Peyer's patch (tissue), 4 donors: ENCODE data around the gene CDKN1A. TPM values are rescaled to one million over a fixed set of nuclear protein-coding genes. Genes with fewer than 3 reads are reported as not detected.
A peak's percentile ranks its signal among the peaks of the same experiment; 100 is the strongest.

Experiments
- DNase-seq, 3 donors: peaks; one replicate each; pipeline ENCODE4 v3.0.0-alpha.2; 2017 to 2019
- H3K27ac ChIP-seq, 4 donors: fragments of 200-600 bp; sonication (generic); one replicate each; pipeline ENCODE4 v1.5.1; 2016 to 2019
- H3K27me3 ChIP-seq, 2 donors: fragments of 200-600 bp; sonication (generic); one replicate each; pipeline ENCODE4 v1.5.1; 2019
- H3K36me3 ChIP-seq, 3 donors: fragments of 200-600 bp; sonication (generic); one replicate each; pipeline ENCODE4 v1.5.1; 2016 to 2019
- H3K4me1 ChIP-seq, 4 donors: fragments of 200-600 bp; sonication (generic); one replicate each; pipeline ENCODE4 v1.5.1; 2016 to 2019
- H3K4me3 ChIP-seq, 4 donors: fragments of 200-600 bp; sonication (generic); 1 replicate in 3 of 4; 2 replicates in 1 of 4; pipeline ENCODE4 v1.5.1; 2016 to 2019; ENCODE audit warnings: mild to moderate bottlenecking in 1 of 4
- H3K9me3 ChIP-seq, 4 donors: fragments of 200-600 bp; sonication (generic); one replicate each; pipeline ENCODE4 v1.5.1; 2016 to 2019; ENCODE audit warnings: mild to moderate bottlenecking in 1 of 4
- POLR2A ChIP-seq, 2 donors: fragments of 450-650 bp; IDR thresholded peaks; one replicate each; pipeline ENCODE4 v1.5.1; 2017; ENCODE audit warnings: antibody characterized with exemption in 2 of 2, mild to moderate bottlenecking in 2 of 2, moderate library complexity in 2 of 2
- total RNA-seq, 4 donors: library from RNA; depleted of rRNA; stranded (reverse); fragments of >200 nt; gene quantifications; one replicate each; pipeline ENCODE4 v1.1.0, GENCODE V29; 2016
- TF ChIP-seq, protein P1 (sequence below), 6 experiments: fragments of 450-650 bp in 4 of 6; fragments of 200-600 bp in 2 of 6; sonication (generic) in 1 of 6; IDR thresholded peaks; one replicate each; pipeline ENCODE4 v1.5.1; 2017 to 2019; ENCODE audit warnings: antibody characterized with exemption in 6 of 6, mild to moderate bottlenecking in 3 of 6, moderate library complexity in 1 of 6

CDKN1A gene
- total RNA-seq, 4 donors from 2014 or later, result 70.1 to 556 (median 358) TPM

DNA sequence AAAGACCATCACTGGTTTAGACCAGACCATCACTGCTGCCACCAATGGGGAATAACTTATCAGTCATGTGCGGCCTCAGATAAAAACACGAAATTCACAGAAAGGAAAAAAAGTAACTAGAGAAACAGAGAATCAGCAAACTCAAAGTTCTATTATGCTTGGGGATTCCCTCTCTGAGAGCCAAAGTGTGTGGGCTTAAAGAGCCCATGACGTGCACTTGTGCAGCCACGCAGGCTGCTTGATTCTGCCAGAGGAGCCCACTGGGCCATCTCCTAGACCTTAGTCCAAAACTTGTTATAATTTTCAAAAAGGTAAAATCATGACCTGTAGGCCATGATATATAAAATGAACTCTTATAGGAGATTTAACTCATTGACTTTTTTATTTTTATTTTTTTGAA is 34.3 kb downstream of the CDKN1A start:
- no peaks in the 10 kb centered on the region for H3K9me3 ChIP-seq
- DNase-seq, result no peak
- no peaks in the 10 kb centered on the region for H3K36me3 ChIP-seq
- H3K4me1 ChIP-seq, result peaks cover 0 to 10% (median 0%) of the 10 kb centered on the region in 4 donors
- no peak overlapping the region for H3K27ac ChIP-seq
- TF ChIP-seq, protein P1, sequence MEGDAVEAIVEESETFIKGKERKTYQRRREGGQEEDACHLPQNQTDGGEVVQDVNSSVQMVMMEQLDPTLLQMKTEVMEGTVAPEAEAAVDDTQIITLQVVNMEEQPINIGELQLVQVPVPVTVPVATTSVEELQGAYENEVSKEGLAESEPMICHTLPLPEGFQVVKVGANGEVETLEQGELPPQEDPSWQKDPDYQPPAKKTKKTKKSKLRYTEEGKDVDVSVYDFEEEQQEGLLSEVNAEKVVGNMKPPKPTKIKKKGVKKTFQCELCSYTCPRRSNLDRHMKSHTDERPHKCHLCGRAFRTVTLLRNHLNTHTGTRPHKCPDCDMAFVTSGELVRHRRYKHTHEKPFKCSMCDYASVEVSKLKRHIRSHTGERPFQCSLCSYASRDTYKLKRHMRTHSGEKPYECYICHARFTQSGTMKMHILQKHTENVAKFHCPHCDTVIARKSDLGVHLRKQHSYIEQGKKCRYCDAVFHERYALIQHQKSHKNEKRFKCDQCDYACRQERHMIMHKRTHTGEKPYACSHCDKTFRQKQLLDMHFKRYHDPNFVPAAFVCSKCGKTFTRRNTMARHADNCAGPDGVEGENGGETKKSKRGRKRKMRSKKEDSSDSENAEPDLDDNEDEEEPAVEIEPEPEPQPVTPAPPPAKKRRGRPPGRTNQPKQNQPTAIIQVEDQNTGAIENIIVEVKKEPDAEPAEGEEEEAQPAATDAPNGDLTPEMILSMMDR (IDR thresholded peaks at IDR 0.05), result no peak
- TF ChIP-seq POLR2A (IDR thresholded peaks at IDR 0.05), result no peak
- H3K27me3 ChIP-seq, result no peaks in the 10 kb centered on the region
- H3K4me3 ChIP-seq, result no peak overlapping the region

DNA sequence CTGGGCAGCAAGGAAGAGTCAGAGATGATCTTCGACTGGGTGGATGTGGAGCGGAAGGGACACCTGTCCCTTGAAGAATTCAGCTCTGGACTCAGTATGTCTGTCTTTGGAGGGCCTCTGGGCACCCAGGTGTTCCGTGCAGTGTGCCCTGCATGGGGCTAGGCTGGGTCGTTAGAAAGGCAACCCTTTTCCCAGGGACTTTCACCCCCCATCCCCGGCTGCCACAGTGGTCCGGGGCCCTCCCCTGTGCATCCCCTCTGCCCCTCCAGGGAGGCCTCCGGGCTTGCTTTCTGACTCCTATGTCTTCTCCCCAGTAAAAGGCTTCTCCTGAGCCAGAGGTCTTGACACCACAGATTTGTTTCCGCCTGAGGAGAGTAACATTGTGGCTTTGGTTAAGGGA is 35.3 kb downstream of the CDKN1A start:
- TF ChIP-seq, protein P1 (IDR thresholded peaks at IDR 0.05), result no peak
- TF ChIP-seq POLR2A (IDR thresholded peaks at IDR 0.05), result no peak
- H3K4me3 ChIP-seq, result no peak overlapping the region
- H3K27ac ChIP-seq, result no peak overlapping the region
- no peaks in the 10 kb centered on the region for H3K27me3 ChIP-seq
- DNase-seq, result no peak
- H3K9me3 ChIP-seq, result no peaks in the 10 kb centered on the region
- peaks cover 0 to 10% (median 0%) of the 10 kb centered on the region in 4 donors for H3K4me1 ChIP-seq
- H3K36me3 ChIP-seq, result no peaks in the 10 kb centered on the region

DNA sequence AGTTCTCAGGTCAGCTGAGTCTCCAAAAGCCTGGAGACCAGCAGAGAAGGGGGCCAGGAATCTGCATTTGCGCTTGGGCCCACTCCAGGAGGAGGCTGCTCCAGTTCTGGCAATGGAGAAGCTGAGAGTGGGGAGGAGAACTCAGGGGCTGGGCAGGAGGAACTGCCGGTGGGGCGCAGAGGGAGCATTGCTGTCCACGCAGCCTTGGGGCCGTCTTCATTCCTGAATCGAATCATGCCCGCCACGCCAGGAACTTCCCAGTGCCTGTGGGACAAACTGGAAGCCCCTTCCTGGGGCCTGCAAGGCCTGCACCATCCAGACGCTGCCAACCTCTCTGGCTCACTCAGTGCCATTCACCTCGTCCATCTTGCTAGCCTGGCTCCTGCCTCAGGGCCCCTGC is 36.0 kb downstream of the CDKN1A start:
- no peak overlapping the region for H3K27ac ChIP-seq

DNA sequence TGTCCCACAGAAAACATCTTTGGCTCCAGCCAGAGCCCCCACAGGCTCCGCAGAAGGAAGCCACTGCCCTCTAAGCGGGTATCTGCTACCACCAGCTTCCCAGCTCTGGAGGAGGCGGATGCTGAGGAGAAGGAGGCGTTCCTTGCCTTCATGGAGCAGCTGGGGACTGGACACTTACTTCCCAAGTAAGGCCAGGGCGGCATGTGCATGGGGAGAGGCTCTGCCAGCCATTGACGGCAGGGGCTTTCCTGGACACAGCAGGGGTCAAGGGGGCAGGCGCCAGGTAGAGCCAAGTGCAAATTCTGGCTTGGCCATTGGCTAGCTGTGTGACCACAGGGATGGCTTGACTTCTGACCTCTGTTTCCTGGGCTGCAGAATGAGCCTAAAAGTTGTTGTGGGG is 37.0 kb downstream of the CDKN1A start:
- H3K4me3 ChIP-seq, result no peak overlapping the region
- H3K4me1 ChIP-seq, result peaks cover 0 to 10% (median 0%) of the 10 kb centered on the region in 4 donors
- no peaks in the 10 kb centered on the region for H3K36me3 ChIP-seq
- H3K27ac ChIP-seq, result no peak overlapping the region
- no peaks in the 10 kb centered on the region for H3K9me3 ChIP-seq
- TF ChIP-seq, protein P1 (IDR thresholded peaks at IDR 0.05), result no peak
- TF ChIP-seq POLR2A (IDR thresholded peaks at IDR 0.05), result no peak
- H3K27me3 ChIP-seq, result no peaks in the 10 kb centered on the region
- no peak for DNase-seq

More for the DNA sequence above, 36.0 kb downstream of the CDKN1A start:
- DNase-seq, result no peak
- Histone ChIP-seq H3K4me1 (peaks cover 0 to 10% (median 0%) of the 10 kb centered on the region in 4 donors), H3K36me3 (no peaks in the 10 kb centered on the region), H3K9me3 (no peaks in the 10 kb centered on the region), H3K4me3 (no peak overlapping the region), H3K27me3 (no peaks in the 10 kb centered on the region)
- no peak for TF ChIP-seq POLR2A (IDR thresholded peaks at IDR 0.05)
- TF ChIP-seq, protein P1 (IDR thresholded peaks at IDR 0.05), result no peak

DNA sequence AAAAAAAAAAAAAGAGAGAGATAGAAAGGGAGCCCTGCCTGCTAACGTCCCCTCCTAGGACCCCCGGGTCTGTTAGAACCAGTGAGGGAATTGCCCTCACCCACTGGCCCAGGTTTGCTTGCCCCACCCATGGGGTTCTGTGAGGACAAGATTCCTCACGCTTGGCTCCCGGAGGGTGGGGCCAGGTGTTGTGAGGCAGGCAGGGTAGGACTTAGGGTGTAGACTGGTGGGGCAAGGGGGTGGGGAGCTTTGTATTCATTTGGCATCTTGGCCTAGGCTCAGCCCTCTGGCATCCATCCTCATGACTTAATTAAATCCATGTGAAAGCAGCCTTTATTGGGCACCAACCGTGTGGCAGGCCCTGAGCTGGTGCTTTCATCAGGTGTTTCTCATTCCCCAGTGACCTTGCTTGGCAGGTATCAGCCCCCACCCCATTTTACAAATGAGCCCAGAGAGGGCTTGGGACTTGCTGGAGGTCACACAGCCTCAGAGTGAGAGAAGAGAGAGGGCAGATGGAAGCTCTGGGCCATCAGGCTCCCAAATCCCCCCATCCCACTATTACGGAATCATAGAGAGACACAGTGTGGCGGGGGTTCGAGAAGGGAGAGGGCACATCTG is 38.1 kb downstream of the CDKN1A start:
- no peaks in the 10 kb centered on the region for H3K27me3 ChIP-seq
- H3K36me3 ChIP-seq, result no peaks in the 10 kb centered on the region
- peaks cover 0 to 10% (median 0%) of the 10 kb centered on the region in 4 donors for H3K4me1 ChIP-seq
- TF ChIP-seq POLR2A (IDR thresholded peaks at IDR 0.05), result no peak
- TF ChIP-seq, protein P1 (IDR thresholded peaks at IDR 0.05), result no peak
- H3K4me3 ChIP-seq, result no peak overlapping the region
- no peaks in the 10 kb centered on the region for H3K9me3 ChIP-seq
- no peak overlapping the region for H3K27ac ChIP-seq
- peak in 1 of 3 donors; percentile 49 for DNase-seq
